Measurements from ENCODE around the gene RAB17.

The RAB17 gene

DNA sequence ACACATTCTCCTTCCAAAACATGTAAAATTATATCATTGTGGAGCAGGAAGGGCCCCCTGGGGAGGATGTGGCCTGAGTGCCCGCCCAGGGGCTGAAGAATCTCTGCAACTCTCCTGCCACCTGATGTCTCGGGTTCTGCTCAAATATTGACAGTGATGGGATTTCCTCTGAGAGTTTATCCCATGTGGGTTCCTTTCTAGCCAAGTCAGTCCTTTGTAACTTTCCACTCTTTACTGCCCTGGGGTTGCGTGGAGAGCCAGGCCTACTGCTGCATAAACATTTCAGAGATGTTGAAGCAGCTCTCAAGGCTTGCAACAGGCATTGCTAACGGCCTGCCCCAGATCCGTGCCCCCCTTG, 4.0 kb upstream of the RAB17 start:
- TF ChIP-seq ELF4 (IDR thresholded peaks at IDR 0.05) (no peak), PKNOX1 (IDR thresholded peaks at IDR 0.05) (no peak), TARDBP (IDR thresholded peaks at IDR 0.05) (no peak), HDGF (IDR thresholded peaks at IDR 0.05; ENCODE audit: borderline replicate concordance) (no peak), SP1 (IDR thresholded peaks at IDR 0.05) (no peak), CTBP1 (IDR thresholded peaks at IDR 0.05; ENCODE audit: borderline replicate concordance) (no peak), SUZ12 (IDR thresholded peaks at IDR 0.05) (no peak), FOXK2 (IDR thresholded peaks at IDR 0.05) (no peak), ARNT (IDR thresholded peaks at IDR 0.05) (no peak), LEF1 (IDR thresholded peaks at IDR 0.05; ENCODE audit: borderline replicate concordance) (no peak), FOXM1 (IDR thresholded peaks at IDR 0.05; ENCODE audit: borderline replicate concordance) (no peak), L3MBTL2 (conservative IDR thresholded peaks at IDR 0.05) (no peak), NFRKB (IDR thresholded peaks at IDR 0.05) (no peak)
- CTCF ChIA-PET: interaction anchor here (0.9 kb wide), 1 partner anchor 222 kb away, joined by 4 read pairs; no protein-coding TSS in a partner anchor
- DNase-seq (ENCODE audit: extremely low spot score): no peak
- POLR2A ChIA-PET: no interaction called here

DNA sequence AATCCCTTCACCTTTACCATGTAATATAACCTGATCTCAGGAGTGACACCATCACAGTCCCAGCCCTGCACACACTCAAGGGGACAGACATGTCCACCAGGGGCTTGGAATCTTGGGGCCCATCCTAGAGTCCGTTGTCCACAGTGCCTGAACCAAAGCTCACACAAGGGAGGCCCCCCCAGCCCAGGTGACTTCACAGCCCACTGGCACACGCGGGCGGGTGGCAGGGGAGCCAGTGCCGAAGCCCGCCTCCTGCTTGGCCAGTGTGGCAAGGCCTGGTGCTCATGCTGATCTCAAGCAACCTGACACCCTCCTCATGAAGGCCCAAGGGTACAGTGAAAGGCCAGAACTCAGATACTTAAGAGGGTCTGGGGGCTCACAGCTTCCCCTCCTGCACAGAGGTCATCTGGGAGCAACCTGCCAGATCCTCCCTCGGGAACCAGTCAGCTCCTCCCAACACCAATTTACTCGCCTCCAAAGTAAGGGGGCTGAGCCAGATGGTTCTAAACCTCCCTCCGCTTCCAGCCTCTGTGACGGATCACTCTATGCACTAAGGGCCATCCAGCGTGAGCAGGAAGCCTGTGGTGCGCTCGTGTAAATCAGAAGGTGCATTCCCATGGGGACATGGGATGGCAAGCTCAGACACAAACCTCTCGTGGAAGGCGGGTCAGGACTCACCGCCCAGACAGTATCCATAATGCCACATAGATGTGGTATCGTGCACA, 3.2 kb upstream of the RAB17 start:
- POLR2A ChIA-PET: no interaction called here
- DNase-seq (ENCODE audit: extremely low spot score): no peak
- TF ChIP-seq FOXA1 (IDR thresholded peaks at IDR 0.05) (no peak), BHLHE40 (IDR thresholded peaks at IDR 0.05; ENCODE audit: borderline replicate concordance) (no peak), ARNT (IDR thresholded peaks at IDR 0.05) (no peak), TARDBP (IDR thresholded peaks at IDR 0.05) (no peak), PKNOX1 (IDR thresholded peaks at IDR 0.05) (no peak), LEF1 (IDR thresholded peaks at IDR 0.05; ENCODE audit: borderline replicate concordance) (no peak), NFRKB (IDR thresholded peaks at IDR 0.05) (no peak), L3MBTL2 (conservative IDR thresholded peaks at IDR 0.05) (no peak), FOXK2 (IDR thresholded peaks at IDR 0.05) (no peak), SP1 (IDR thresholded peaks at IDR 0.05) (no peak), FOXM1 (IDR thresholded peaks at IDR 0.05; ENCODE audit: borderline replicate concordance) (no peak), ELF4 (IDR thresholded peaks at IDR 0.05) (no peak), ZNF384 (IDR thresholded peaks at IDR 0.05) (no peak), HDGF (IDR thresholded peaks at IDR 0.05; ENCODE audit: borderline replicate concordance) (no peak), CTBP1 (IDR thresholded peaks at IDR 0.05; ENCODE audit: borderline replicate concordance) (no peak), SUZ12 (IDR thresholded peaks at IDR 0.05) (no peak)
- CTCF ChIA-PET: no interaction called here

DNA sequence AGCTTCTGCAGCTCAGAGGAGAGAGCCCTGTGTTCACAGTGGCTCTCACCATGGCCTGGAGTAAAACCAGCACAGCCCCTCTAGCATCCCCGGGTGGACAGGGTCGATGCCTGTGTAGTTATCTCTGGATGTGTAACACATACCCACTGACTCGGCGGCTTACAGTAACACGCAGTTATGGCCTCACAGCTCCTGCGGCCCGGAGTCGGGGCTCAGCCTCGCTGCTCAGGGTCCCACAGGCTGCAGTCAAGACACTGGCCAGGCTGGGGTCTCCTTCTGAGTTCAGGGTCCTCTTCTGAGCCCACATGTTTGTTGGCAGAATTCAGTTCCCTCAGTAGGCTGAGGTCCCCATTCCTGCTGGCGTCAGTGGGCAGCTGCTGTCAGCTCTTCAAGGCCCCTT, 2.5 kb upstream of the RAB17 start:
- TF ChIP-seq FOXM1 (IDR thresholded peaks at IDR 0.05; ENCODE audit: borderline replicate concordance): no peak
- TF ChIP-seq TARDBP (IDR thresholded peaks at IDR 0.05): no peak
- TF ChIP-seq FOXK2 (IDR thresholded peaks at IDR 0.05): no peak
- no peak for TF ChIP-seq NFRKB (IDR thresholded peaks at IDR 0.05)
- no peak for TF ChIP-seq ARNT (IDR thresholded peaks at IDR 0.05)
- no peak for TF ChIP-seq SUZ12 (IDR thresholded peaks at IDR 0.05)
- no peak for TF ChIP-seq HDGF (IDR thresholded peaks at IDR 0.05; ENCODE audit: borderline replicate concordance)
- TF ChIP-seq SP1 (IDR thresholded peaks at IDR 0.05): no peak
- no peak for TF ChIP-seq ZNF384 (IDR thresholded peaks at IDR 0.05)
- TF ChIP-seq PKNOX1 (IDR thresholded peaks at IDR 0.05): no peak
- no peak for TF ChIP-seq L3MBTL2 (conservative IDR thresholded peaks at IDR 0.05)
- no peak for TF ChIP-seq FOXA1 (IDR thresholded peaks at IDR 0.05)
- ChIA-PET POLR2A (no interaction called here), CTCF (no interaction called here)
- no peak for DNase-seq (ENCODE audit: extremely low spot score)

GRCh38 chr2:237592425-237592980, 2.0 kb upstream of the RAB17 start:
- ChIA-PET POLR2A (no interaction called here), CTCF (no interaction called here)
- DNase-seq (ENCODE audit: extremely low spot score): no peak
- no peak for TF ChIP-seq ZNF384 (IDR thresholded peaks at IDR 0.05)
- no peak for TF ChIP-seq L3MBTL2 (conservative IDR thresholded peaks at IDR 0.05)
- no peak for TF ChIP-seq ELF4 (IDR thresholded peaks at IDR 0.05)
- TF ChIP-seq FOXA1 (IDR thresholded peaks at IDR 0.05): no peak
- no peak for TF ChIP-seq SUZ12 (IDR thresholded peaks at IDR 0.05)
- no peak for TF ChIP-seq ARNT (IDR thresholded peaks at IDR 0.05)
- no peak for TF ChIP-seq FOXM1 (IDR thresholded peaks at IDR 0.05; ENCODE audit: borderline replicate concordance)
- no peak for TF ChIP-seq HDGF (IDR thresholded peaks at IDR 0.05; ENCODE audit: borderline replicate concordance)
- no peak for TF ChIP-seq FOXK2 (IDR thresholded peaks at IDR 0.05)
- TF ChIP-seq TARDBP (IDR thresholded peaks at IDR 0.05): no peak
- TF ChIP-seq BHLHE40 (IDR thresholded peaks at IDR 0.05; ENCODE audit: borderline replicate concordance): no peak
- no peak for TF ChIP-seq SP1 (IDR thresholded peaks at IDR 0.05)
- no peak for TF ChIP-seq NFRKB (IDR thresholded peaks at IDR 0.05)

DNA sequence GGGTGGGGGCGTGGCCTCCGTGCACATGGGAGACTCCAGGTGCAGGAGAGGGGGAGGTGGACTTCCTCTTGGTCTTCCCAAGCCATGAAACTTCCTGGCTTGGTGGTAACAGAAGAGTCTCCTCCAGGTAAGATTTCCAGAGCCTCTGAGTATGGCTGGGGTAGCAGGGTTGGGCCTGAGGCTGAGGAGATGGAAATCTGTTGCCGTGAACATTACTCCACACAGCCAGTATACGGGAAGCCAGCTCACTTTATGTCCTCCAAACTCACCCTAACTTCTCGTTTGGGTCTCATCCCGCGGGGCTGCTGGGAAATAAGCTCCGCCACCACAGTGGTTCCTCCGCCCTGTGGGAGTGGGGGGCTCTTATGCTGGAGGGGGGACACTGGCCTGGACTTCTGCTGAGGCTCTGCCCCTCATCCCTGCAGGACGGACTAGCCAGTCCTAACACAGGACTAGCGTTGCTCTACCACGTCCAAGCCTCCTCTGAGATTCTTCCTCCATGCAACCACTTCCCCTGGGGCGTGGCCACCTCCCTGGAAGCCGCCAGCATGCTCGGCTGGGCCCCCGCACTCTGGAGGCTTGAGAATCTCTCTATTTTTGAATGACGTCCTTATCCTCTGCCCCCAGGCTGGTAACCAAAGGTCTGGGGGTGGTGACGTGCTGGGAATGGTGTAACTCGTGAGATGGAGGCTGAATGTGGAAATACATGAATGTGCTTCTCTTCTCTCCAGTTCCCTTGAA, 777 bp upstream of the RAB17 start:
- ChIA-PET POLR2A (no interaction called here), CTCF (interaction anchor here (0.6 kb wide), 1 partner anchor 271 kb away, joined by 3 read pairs; no protein-coding TSS in a partner anchor)
- TF ChIP-seq SUZ12 (IDR thresholded peaks at IDR 0.05): no peak
- no peak for TF ChIP-seq BHLHE40 (IDR thresholded peaks at IDR 0.05; ENCODE audit: borderline replicate concordance)
- no peak for TF ChIP-seq NFRKB (IDR thresholded peaks at IDR 0.05)
- no peak for TF ChIP-seq ZNF384 (IDR thresholded peaks at IDR 0.05)
- no peak for TF ChIP-seq L3MBTL2 (conservative IDR thresholded peaks at IDR 0.05)
- TF ChIP-seq FOXM1 (IDR thresholded peaks at IDR 0.05; ENCODE audit: borderline replicate concordance): no peak
- TF ChIP-seq SP1 (IDR thresholded peaks at IDR 0.05): no peak
- TF ChIP-seq HDGF (IDR thresholded peaks at IDR 0.05; ENCODE audit: borderline replicate concordance): no peak
- no peak for TF ChIP-seq FOXK2 (IDR thresholded peaks at IDR 0.05)
- no peak for TF ChIP-seq TARDBP (IDR thresholded peaks at IDR 0.05)
- no peak for TF ChIP-seq FOXA1 (IDR thresholded peaks at IDR 0.05)
- TF ChIP-seq LEF1 (IDR thresholded peaks at IDR 0.05; ENCODE audit: borderline replicate concordance): no peak

More for the DNA sequence above, 777 bp upstream of the RAB17 start:
- DNase-seq (ENCODE audit: extremely low spot score): no peak
